GM21786 (cell line): ENCODE results near the gene IFNL1.
"Not testable (repeated sequence)": the region's sequence is repeated elsewhere in the genome, so short reads cannot be mapped to it uniquely, and the experiment has no call there.

Source experiments
- ATAC-seq: cut with Tn5 transposase; IDR thresholded peaks from one replicate; pipeline ENCODE4 v1.9.1; 2021; ENCODE audit not compliant: unreplicated experiment

IFNL1 gene

DNA sequence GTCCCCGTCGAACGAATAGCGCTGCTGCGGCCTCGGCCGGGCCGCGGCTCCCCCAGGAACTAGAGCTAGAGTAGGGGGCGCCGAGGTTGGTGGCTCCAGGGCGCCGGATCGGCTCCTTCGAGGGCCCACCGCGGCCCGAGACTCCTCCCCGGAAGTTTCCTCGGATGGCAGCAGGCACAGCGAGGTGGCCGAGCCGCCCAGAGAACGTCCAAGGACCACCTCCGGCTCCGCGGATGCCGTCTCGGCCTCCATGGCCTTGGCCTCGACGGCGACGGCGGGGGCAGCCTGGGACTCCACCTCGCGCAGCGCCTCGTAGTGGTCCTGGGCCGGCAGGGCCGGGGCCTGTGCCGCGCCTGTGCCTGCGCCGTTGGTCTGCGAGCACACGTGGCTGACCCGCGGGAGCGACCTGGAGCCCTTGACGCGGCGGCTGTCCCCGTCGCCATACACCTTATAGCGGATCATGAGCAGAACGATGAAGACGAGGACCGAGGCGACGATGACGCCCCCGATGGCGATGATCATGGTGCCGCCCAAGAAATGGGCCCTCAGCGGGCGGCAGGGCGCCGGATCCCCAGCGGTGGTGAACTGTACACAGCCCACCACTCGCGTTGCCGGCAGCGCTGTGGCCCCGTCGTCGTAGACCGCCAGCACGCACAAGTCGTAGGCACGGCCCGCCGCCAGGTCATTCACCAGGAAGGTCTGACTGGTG is 11.8 kb downstream of the IFNL1 start:
- ATAC-seq: no peak

DNA sequence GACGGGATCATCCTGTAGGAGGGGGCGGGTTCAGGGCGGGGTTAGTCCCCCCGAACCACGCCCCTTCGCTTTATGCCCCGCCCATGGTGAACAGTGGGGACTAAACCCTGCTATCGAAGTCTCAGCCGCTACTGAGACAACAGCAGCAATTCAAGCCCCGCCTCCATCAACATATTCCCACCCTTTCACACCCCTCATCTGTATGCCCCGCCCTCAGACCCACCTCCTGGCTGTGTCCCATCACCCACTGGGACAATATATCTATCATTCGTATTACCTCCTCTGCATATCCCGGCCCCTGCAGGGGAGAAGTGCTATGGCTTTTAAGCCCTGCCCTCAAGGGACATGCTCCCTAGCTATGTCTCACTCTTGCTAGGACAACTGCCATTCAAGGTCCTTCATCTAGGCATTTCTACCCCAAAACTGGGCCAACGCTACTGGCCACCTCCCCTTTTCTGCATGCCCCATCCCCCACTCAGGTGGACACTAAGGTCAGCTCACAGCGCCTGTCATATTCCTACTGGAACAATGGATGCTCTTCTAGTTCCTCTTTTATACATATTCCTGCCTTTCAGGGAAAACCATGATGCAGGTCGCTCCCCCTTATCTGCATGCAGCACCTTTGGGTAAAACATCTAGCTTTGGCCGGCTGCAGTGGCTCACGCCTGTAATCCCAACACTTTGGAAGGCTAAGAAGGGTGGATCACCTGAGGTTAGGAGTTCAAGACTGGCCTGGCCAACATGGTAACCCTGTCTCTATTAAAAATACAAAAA is 12.5 kb downstream of the IFNL1 start:
- no peak for ATAC-seq

GRCh38 chr19:39309305-39309670 is 13.1 kb downstream of the IFNL1 start:
- not testable (repeated sequence) for ATAC-seq

- ATAC-seq: no peak
Measured at GRCh38 chr19:39310558-39311311, 14.5 kb downstream of the IFNL1 start.

GRCh38 chr19:39314016-39314728 is 18.0 kb downstream of the IFNL1 start:
- ATAC-seq: no peak

GRCh38 chr19:39315933-39316332 is 19.7 kb downstream of the IFNL1 start:
- no peak for ATAC-seq

GRCh38 chr19:39316627-39317321 is 20.6 kb downstream of the IFNL1 start:
- no peak for ATAC-seq

DNA sequence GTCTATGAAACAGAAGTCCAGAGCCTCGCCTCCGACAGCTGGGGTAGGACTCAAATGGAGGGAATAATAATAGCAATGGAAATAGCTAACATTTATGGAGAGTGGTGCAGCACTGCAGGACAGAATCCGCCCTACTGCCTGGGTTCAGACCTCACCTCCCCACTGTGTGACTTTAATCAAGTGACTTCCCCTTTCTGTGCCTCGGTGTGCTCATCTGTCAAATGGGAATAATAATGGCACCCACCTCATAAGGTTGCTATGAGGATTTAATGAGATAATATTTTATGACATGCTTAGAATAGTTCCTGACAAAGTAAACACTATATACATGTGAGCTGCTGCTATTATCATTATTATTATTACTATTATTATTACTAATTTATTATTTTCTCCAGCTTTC is 21.3 kb downstream of the IFNL1 start:
- no peak for ATAC-seq

GRCh38 chr19:39318071-39318470 is 21.9 kb downstream of the IFNL1 start:
- ATAC-seq: no peak

DNA sequence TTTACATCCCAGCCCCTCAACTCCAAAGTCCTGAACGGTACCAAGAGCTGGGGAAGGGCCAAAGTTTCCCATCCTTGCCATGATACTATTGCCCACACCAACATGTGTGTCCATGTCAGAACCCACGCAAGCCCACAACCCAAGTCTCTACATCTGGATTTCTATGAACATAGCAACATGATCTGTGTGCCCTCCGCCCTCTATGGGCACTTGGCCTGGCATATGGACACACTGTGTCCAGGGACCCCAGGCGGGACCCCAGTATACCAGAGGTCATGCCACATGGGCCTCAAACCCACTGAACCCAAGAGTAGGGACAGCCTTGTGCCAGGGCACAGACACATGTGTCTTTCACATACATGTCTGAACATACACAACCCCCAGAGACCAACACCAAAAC is 22.5 kb downstream of the IFNL1 start:
- ATAC-seq: no peak

GRCh38 chr19:39319098-39319891 is 23.1 kb downstream of the IFNL1 start:
- ATAC-seq: no peak

GRCh38 chr19:39319892-39320248 is 23.7 kb downstream of the IFNL1 start:
- ATAC-seq: no peak

DNA sequence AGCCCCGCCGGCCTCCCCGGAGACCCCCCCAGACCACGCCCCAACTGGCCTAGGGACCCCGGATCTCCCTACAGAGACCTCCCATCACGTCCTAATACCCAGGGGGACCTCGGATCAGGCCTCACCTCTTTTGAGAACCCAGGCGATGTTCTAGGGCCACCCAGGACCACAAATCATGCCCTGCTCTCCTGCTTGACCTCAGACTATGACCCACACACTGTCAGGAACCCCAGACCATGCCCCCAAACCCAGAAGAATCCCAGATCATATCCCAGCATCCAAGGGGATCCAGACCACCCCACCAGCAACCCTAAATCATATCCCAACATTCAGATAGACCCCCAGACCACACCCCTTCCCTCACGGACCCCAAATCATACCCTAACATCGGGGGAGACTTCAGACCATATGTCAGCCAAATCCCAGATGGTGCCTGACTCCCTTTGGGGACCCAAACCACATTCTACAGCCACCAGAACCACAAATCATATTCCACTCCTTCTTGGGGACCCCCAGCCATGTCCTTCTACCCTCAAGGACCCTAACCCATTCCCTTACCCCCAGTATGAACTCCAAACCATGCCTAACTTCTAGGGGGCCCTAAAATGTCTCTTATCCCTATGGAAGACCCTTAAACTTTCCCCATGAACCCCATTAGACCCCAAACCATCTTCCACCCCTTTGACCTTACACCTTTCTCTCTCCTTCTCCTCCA is 25.1 kb downstream of the IFNL1 start:
- no peak for ATAC-seq

DNA sequence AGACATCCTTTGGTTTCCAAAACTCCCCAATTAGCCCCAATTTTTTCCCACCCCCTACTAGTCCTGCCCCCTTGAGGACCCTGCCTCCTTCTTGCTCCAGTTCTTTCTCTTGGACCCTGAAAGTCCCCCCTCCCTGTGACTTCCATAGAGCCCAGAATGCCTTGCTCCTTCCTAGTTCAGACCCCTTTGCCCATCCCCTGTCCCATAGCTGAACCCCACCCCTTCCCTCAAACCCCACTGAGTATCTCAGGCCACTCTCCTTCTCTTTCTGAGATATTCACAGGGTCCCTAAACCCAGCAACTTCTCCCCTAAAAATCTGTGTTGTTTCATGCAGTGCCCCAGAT is 25.6 kb downstream of the IFNL1 start:
- no peak for ATAC-seq

DNA sequence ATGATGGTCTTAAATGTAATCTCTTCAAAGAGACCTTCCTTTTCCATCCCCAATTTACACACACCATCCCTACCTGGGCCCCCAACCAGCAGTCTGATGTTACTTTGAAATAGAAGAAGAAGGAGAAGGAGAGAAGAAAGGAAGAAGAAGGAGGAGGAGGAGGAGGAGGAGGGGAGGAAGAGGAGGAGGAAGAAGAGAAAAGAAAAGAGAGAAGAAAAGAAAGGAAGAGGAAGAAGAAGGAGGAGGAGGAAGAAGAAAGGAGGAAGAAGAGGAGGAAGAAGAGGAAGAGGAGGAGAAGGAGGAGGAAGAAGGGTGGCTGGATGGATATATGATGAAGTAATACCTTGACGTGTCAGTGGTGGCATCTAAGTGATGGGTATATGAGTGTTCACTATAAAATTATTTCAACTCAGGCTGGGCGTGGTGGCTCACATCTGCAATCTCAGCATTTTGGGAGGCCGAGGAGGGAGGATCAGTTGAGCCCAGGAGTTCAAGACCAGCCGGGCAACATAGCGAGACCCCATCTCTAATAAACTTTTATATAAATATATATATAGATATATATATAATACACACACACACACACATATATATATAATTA is 28.1 kb downstream of the IFNL1 start:
- no peak for ATAC-seq

GRCh38 chr19:39325778-39326665 is 29.8 kb downstream of the IFNL1 start:
- no peak for ATAC-seq

GRCh38 chr19:39327363-39328045 is 31.3 kb downstream of the IFNL1 start:
- no peak for ATAC-seq
